ENCODE results near the gene ACAD10. TPM values are rescaled to one million over a fixed set of nuclear protein-coding genes. Genes with fewer than 3 reads are reported as not detected.

Gene ACAD10
- total RNA-seq, 1 experiment from 2014 or later = 9.9 TPM

DNA sequence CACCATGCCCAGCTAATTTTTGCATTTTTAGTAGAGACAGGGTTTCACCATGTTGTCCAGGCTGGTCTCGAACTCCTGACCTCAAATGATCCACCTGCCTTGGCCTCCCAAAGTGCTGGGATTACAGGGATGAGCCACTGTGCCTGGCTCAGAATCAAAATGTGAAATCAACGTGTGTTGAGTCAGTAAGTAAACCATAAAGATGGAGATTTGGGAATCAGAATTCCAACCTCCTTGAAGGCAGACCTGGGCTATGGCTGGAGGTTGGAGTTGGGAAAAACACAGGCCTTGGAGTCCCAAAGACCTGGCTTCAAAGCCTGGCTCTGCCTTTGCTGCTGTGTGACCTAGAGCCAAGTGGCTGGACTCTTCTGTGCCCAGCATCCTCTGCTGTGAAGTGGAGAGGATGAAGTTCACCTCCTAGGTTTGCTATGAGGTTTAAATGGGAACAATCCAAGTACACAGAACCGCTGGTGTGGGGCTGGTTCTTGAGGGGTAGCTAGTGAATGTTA lies 91.0 kb downstream of the ACAD10 start:
- DNase-seq (ENCODE audit: low read depth) = no peak

DNA sequence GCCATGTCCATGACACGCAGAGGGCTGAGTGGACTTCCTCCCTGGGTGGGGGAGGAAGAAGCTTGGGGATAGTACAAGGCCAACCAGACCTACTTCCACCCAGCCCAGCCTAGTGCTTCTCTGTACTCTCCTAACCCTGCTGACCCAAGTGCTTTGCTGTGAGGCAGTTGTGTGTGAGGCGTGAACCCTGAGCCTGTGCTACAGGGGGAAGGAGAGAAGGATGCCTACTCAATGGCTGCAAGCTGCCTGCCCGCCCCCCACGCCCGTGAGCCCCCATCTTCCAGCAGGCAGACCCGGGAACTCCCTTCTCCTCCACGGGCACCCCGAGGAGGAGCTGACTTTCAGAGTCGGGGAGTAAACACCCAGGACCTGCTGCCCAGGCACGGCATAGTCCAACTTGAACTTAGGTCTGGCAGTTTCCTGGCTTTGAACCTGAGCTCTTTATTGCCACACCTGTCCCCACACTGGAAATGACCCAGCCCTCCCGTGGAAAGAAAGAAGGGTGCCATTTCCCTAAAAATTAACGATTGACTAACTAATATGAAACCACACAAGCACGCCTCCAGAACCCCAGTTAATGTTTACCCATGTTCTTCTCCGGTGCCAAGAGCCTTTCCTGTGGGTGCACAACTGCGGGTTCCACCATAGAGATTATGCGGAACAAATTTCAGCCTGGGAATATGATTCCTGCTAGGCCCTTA lies 91.6 kb downstream of the ACAD10 start:
- DNase-seq (ENCODE audit: low read depth) = no peak

GRCh38 chr12:111780166-111780565 lies 94.3 kb downstream of the ACAD10 start:
- no peak for DNase-seq (ENCODE audit: low read depth)

DNA sequence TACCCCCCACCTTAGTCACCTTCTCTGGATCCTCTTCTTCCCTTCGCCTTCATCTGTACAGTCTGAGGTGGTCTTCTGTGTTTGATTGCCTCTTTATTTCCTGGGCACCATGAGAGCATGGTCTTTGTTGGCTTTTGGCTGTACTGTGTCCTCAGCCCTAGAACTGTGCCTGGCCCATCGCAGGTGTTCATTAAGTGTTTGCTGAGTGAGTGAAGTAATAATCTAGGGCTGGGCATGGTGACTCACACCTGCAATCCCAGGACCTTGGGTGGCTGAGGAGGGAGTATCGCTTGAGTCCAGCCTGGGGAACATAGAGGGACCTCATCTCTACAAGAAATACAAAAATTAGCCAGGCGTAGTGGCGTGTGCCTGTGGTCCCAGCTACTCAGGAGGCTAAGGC lies 94.8 kb downstream of the ACAD10 start:
- DNase-seq (ENCODE audit: low read depth) = no peak

- no peak for DNase-seq (ENCODE audit: low read depth)
These were observed 95.3 kb downstream of the ACAD10 start for GRCh38 chr12:111781085-111781658.

- no peak for DNase-seq (ENCODE audit: low read depth)
These were observed 97.2 kb downstream of the ACAD10 start for GRCh38 chr12:111783046-111783445.

DNA sequence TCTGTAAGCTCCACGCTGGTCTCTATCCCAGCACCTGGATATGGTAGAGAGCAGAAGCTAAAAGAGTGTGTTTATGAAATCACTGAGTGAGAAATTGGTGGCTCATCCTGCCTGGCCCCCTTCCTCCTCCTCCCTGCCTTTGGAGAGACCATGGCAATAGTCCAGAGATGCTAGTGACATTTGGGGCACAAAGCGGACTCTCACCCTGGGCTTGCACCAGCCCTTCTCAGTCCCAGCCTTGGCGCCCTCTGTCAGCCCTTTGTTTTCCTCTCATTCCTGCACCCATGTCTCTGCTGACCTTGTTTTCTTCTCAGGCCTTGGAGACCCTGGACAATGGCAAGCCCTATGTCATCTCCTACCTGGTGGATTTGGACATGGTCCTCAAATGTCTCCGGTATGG lies 99.1 kb downstream of the ACAD10 start:
- DNase-seq (ENCODE audit: low read depth) = no peak

DNA sequence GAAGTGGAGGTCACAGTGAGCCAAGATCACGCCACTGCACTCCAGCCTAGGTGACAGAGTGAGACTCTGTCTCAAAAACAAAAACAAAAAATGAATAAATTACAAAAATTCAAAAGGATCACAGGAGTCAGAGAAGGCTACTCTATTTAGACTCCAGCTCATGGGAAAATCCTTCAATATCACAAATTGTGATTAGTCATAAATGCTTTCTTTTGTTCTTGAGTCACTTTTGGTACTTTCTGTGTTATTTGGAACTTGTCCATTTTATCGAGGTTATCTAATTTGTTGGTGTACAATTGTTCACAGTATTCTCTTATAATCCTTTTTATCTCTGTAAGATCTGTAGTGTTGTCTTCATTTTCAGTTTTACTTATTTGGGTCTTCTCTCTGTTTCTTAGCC lies 99.8 kb downstream of the ACAD10 start:
- no peak for DNase-seq (ENCODE audit: low read depth)

DNA sequence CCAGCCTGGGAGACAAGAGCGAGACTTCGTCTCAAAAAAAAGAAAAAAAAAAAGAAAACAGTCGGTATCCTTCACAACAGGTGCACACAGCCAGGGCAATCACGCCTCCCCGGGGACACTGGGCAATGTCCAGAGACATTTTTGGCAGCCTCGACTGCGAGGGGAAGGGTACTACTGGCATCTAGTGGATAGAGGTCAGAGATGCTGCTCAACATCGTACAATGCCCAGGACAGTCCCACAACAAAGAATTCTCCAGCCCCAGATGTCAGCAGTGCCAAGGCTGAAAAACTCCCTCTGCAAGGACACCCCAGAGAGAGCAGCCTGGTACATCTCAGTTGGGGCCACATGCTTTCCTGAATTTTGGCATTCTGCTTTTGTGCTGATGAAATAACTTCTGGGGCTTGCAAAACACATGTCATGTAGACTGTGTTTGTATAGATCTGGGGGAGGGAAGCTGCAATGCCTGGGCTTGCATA lies 102.4 kb downstream of the ACAD10 start:
- DNase-seq (ENCODE audit: low read depth) = peak; percentile 35

DNA sequence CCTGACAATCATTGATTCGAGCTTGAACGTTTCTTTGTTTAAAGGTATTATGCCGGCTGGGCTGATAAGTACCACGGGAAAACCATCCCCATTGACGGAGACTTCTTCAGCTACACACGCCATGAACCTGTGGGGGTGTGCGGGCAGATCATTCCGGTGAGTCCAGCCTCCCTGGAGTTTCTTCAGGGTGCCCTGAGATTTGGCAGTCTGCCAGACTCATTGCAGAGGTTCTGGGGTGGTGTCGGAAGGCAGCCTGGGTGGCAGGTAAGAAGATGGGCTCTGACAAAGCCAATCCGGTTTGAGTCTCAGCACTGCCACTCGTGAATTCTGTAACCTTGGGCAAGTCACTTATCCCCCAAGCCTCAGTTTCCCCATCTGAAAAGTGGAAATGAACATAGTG lies 103.9 kb downstream of the ACAD10 start:
- DNase-seq (ENCODE audit: low read depth) = no peak

DNA sequence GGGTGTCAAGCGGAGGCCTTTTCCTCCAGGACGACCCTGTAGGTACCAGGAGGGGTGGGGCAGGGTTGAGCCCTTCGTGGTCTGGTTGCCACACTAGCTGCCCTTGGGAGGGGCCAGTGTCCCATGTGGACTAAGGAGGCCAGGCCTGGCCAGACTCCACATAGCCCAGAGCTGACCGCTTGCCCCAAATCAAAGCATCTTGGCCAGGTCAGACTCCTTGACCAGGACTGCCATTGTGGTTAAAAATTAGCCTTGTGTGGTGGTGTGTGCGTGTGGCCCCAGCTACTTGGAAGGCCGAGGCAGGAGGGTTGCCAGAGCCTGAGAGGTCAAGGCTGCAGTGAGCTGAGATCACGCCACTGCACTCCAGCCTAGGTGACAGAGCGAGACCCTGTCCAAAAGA lies 105.7 kb downstream of the ACAD10 start:
- no peak for DNase-seq (ENCODE audit: low read depth)

DNA sequence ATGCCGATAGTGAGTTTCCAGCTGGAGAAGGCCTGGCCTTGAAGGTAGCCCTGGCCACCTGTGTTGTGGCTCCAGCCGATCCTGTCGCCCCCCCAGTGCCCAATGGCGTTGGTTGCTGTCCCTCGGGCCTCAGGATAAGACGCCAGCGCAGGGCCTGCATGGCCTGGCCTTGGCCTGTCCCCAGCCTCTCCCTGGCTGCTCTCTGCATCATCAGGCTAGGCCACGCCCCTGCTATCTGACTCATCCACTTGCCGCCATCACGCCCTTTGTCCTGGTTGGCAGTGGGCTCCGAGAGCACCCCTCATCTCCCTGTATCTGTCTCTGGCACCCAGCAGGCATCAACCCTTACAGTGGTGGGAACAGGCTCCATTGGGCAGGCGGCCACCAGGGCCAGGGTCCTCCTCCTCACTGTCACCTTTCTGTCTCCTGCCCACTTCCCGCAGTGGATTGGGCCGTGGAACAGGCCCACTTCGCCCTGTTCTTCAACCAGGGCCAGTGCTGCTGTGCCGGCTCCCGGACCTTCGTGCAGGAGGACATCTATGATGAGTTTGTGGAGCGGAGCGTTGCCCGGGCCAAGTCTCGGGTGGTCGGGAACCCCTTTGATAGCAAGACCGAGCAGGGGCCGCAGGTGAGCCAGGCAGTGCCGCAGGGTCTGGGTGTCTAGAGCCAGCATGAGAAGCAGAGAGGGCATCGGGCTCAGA lies 106.5 kb downstream of the ACAD10 start:
- peak; percentile 58 for DNase-seq (ENCODE audit: low read depth)

DNA sequence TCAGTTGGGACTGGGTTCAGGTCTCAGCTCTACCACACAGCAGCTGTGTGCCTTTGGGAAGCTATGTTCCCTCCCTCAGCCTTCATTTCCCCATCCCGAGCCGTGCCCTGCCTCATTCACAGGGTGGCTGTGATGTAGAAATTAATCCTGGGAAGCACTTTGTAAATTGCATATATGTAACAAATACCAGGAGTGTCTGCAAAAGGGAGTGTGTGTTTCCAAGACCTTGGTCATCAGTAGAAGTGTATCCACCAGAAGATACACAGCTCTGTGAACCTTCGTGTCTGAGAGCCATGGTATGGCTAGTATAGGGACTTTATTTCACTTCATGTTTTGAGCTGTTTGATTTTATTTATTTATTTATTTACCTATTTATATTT lies 107.0 kb downstream of the ACAD10 start:
- no peak for DNase-seq (ENCODE audit: low read depth)

- no peak for DNase-seq (ENCODE audit: low read depth)
These were observed 112.3 kb downstream of the ACAD10 start for GRCh38 chr12:111798182-111798581.

- no peak for DNase-seq (ENCODE audit: low read depth)
These were observed 113.9 kb downstream of the ACAD10 start for GRCh38 chr12:111799758-111800157.

DNA sequence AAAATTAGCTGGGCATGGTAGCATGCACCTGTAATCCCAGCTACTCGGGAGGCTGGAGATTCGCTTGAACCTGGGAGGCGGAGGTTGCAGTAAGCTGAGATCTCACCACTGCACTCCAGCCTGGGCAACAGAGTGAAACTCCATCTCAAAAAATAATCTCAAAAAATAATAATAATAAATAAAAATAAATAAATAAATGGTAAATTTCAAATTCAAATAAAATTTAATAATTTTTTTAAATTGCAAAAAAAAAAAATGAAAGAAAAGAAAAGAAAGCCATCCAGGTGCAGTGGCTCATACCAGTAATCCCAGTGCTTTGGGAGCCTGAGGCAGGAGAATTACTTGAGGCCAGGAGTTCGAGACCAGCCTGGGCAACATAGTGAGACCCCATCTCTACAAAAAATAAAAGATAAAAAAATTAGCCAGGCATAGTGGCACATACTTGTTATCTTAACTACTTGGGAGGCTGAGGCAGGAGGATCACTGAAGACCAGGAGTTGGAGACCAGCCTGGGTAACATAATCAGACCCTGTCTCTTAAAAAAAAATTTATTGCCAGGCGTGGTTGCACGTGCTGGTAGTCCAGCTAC lies 117.3 kb downstream of the ACAD10 start:
- DNase-seq (ENCODE audit: low read depth) = no peak

GRCh38 chr12:111803851-111804250 lies 118.0 kb downstream of the ACAD10 start:
- no peak for DNase-seq (ENCODE audit: low read depth)

- DNase-seq (ENCODE audit: low read depth) = no peak
These were observed 120.5 kb downstream of the ACAD10 start for GRCh38 chr12:111806304-111806703.

Data from RPMI7951 (cell line).